Choroid plexus epithelial cell (primary cell): ENCODE results near the gene TAF5L.

ENCODE experiments used
- DNase-seq: peaks from one replicate; pipeline ENCODE4 v3.0.0-alpha.2; 2010; ENCODE audit warnings: low read depth
- H3K4me3 ChIP-seq: 2 replicates; pipeline ENCODE4 v1.5.1; 2011; ENCODE audit warnings: low read depth, mild to moderate bottlenecking, control low read depth, low read length, moderate library complexity
- CTCF ChIP-seq: conservative IDR thresholded peaks from 2 replicates; pipeline ENCODE4 v1.5.1; 2011; ENCODE audit warnings: low read depth, mild to moderate bottlenecking, control low read depth, inconsistent platforms, low read length, moderate library complexity

Gene TAF5L

GRCh38 chr1:229642970-229643369, 17.0 kb upstream of the TAF5L start:
- DNase-seq = no peak
- TF ChIP-seq CTCF = no peak
- no peak overlapping the region for H3K4me3 ChIP-seq

- DNase-seq = no peak
- no peak overlapping the region for H3K4me3 ChIP-seq
- TF ChIP-seq CTCF = no peak
Measured at GRCh38 chr1:229642376-229642775, 16.5 kb upstream of the TAF5L start.

- DNase-seq = no peak
- H3K4me3 ChIP-seq = no peak overlapping the region
- no peak for TF ChIP-seq CTCF
Measured at GRCh38 chr1:229641306-229641705, 15.4 kb upstream of the TAF5L start.

DNA sequence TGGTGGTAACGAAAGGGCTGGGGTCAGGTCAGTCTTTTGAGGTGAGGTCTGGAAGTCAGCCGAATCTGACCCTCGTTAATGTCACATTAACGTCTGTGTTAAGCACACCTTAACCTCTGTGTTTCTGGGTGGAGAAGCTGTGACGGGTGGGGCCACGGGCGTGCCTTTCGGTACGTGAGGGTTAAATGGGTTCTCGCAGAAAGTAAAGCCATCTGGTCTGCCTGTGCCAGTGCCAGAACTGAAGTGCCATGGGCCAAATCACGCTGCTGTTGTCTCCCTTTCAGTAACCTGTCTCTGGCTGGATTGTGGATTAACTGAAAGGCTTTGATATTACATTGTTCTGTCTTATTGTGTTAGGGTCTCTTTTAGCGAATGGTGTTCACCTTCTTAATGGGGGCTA, 14.5 kb upstream of the TAF5L start:
- no peak for TF ChIP-seq CTCF

DNA sequence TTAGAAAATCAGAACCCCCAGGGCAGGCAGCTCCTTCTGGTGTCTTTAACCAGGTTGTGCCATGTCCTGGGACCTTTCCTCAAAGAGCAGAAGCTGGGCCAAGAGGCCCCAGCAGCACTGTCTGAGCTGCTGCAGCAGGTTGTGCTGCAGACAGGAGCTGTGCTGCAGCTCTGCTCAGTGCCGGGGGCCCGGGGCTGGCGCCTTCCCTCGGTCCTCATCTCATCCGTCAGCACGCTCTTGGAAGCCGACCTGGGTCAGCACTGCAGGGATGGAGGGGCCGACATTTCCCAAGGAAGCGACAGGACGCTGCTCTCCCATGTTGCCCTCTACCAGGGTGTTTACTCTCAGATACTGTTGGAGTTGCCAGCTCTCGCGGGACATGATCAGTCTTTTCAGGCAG, 11.8 kb upstream of the TAF5L start:
- no peak overlapping the region for H3K4me3 ChIP-seq
- DNase-seq = no peak
- TF ChIP-seq CTCF = no peak

More for the DNA sequence above, 14.5 kb upstream of the TAF5L start:
- no peak overlapping the region for H3K4me3 ChIP-seq
- no peak for DNase-seq

- no peak for DNase-seq
- TF ChIP-seq CTCF = no peak
- H3K4me3 ChIP-seq = no peak overlapping the region
Measured at GRCh38 chr1:229636042-229636441, 10.1 kb upstream of the TAF5L start.

DNA sequence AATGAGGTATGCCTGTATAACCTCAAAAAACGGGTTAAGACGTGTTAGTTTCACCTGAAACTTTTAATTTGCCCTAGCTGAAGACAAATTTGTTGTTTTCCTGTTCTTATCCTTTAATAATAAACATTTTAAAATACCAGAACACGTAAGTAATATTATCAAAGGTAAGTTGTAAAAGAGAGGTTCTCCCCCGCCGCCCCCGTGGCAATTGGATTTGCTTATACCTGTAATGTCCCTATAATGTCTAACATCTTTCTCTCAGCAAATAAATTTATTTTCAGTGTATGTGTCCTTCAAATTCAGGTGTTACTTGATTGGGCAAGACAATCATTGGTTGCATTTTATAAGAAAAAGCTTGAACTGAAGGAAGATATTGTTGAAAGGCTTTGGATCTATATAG, 6.0 kb upstream of the TAF5L start:
- DNase-seq = no peak
- H3K4me3 ChIP-seq = no peak overlapping the region
- TF ChIP-seq CTCF = no peak
